HG03469 (cell line): ENCODE results near the gene PTGES2.

ENCODE experiments used
- ATAC-seq: cut with Tn5 transposase; IDR thresholded peaks from one replicate; pipeline ENCODE4 v1.9.1; 2021; ENCODE audit warnings: mild to moderate bottlenecking, moderate library complexity, moderate number of reproducible peaks; ENCODE audit not compliant: unreplicated experiment

PTGES2 gene

GRCh38 chr9:128127568-128127989, at the start of gene PTGES2:
Gene PTGES2 (minus strand): TSS chr9:128127729. CDS start chr9:128127717, 12 bp downstream.
- ATAC-seq = peak; percentile 29

GRCh38 chr9:128175726-128176125, 48.2 kb upstream of the PTGES2 start:
- no peak for ATAC-seq

GRCh38 chr9:128175102-128175563, 47.6 kb upstream of the PTGES2 start:
- no peak for ATAC-seq

DNA sequence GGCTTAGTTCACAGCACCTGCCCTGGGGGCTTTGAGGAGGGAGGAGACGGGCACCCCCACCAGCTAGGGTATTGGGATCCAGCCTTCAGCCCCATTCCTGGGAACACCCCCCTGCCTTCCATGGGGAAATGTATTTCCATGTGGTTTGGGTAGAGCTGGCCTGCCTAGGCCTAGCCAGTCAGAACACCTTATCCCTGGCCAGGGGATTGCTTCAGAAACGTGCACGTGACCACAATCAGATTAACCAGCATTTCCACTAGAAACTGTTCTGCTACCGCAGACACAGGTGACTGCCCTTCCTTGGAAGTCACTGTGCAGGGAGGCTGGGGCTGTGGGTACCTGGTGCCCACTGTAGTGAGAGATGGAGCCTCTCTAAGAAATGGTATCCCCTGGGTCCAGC, 46.5 kb upstream of the PTGES2 start:
- no peak for ATAC-seq

DNA sequence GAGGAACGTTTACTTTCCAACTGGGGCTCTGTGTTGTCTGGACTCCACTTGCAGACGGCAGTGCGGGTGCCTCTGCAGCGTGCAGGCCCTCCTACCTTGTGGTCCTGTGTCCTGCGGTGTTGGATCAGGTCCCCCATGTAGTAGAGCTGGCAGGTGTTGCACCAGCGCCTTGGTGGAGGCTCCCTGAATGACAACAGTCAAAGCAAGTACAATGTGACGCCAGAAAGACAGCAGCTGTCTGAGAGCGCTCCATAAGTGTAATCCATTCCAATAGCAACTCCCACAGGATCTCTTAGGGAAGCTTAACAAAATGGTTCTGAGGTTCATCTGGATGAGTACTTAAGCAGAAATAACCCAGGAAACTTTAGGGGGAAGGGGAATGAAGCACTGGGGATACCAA, 42.4 kb upstream of the PTGES2 start:
- no peak for ATAC-seq

DNA sequence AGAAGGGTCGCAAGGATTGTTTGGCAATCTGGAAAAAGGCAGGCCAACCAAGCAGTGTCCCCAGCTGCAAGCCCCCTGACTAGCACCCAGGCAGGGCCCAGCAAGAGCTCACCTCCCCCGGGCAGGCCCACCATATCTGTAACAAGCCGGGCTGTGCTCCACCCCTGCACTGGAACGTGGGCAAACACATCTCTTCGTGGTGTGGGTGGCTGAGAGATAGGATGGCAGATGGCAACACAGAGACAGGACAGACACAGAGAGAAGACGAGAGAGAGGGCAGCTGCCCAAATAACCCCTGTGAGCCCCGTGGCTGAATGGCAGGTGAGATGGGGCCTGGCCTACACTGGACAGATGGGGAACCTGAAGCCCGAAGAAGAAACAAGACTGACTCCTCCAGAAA, 42.0 kb upstream of the PTGES2 start:
- ATAC-seq = no peak

DNA sequence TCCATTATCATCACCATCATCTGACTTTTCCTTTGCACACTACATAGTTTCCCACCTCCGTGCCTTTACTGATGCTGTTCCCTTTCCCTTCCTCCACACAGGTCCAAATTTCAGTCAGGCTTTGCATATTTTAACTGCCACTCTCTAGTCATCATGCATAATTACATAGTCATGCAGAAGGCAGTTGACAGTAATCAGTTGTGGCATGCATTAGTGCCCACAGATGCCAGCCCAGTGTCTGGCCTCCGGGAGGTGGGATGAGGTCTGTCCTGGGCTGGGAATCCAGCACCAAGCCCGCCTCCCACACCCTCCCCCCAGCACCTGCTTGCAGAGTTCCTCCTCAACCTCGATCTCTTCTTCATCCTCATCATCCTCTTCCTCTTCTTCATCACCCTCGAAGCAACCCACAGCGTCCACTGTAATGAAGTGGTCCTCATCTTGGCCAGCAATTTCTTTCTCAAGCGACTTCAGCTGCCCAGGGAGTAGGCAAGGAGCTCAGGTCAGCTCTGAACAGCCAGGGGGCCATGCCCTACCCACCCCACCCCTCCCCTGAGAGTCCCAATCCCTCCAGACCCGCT, 41.3 kb upstream of the PTGES2 start:
- no peak for ATAC-seq

DNA sequence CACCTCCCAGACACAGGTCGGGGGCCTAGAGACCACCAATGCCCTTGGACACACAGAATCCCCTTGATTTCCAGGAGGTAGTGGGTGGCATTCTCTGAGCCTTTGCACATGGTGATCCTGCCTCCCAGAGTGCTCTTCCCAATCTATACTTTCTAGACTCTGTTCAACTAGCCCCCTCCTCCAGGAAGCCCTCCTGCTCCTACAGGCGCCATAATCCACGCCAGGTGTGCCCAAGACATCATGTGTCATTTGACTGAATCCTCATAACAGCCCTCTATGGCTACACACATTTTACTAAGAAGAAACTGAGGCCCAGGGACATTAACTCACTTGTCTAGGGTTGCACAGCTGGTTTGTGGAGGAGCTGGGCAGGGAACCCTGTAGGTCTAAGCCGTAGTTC, 39.7 kb upstream of the PTGES2 start:
- ATAC-seq = no peak

DNA sequence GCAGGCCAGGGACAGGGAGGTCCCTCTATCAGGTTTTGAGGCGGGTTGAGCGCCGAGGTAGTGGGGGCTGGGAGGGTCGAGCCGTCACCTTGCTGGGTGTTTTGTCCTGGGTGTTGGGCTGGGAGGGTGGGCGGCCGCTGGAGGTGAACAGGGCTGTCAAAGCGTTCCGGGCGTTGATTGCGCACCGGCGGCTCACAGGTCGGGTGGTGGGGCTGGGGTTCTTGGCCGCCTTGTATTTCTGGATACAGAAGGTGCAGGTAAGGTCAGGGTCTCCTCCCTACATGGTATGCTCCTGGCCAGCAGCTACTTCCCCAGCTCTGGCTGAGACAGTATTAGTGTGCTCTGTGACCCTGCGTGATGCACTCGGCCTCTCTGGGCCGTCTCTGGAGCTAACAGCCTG, 38.6 kb upstream of the PTGES2 start:
- no peak for ATAC-seq

DNA sequence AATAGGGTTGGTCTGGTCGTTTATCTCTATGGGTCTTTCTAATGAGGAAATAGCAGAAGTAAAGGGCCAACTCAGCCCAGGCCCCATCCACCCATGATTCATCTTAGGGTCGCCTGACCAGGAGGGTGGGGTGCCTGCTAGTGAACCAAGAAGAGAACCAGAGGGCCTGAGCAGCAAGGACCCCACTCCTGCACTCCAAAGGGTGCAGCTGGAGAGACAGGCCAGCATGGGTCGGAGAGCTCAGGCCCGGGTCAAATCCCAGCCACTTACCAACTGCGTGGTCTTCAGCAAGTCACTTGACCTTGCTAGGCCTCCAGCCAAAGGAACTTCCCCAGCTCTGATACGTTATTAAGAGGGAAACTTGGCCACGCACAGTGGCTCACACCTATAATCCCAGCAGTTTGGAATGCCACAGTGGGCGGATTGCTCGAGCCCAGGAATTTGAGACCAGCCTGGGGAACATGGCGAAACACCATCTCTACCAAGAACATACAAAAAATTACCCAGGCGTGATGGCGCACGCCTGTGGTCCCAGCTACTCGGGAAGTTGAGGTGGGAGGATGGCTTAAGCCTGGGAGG, 36.9 kb upstream of the PTGES2 start:
- no peak for ATAC-seq

- no peak for ATAC-seq
Observed at GRCh38 chr9:128163523-128164306, 36.2 kb upstream of the PTGES2 start.

GRCh38 chr9:128163027-128163515, 35.5 kb upstream of the PTGES2 start:
- ATAC-seq = no peak

DNA sequence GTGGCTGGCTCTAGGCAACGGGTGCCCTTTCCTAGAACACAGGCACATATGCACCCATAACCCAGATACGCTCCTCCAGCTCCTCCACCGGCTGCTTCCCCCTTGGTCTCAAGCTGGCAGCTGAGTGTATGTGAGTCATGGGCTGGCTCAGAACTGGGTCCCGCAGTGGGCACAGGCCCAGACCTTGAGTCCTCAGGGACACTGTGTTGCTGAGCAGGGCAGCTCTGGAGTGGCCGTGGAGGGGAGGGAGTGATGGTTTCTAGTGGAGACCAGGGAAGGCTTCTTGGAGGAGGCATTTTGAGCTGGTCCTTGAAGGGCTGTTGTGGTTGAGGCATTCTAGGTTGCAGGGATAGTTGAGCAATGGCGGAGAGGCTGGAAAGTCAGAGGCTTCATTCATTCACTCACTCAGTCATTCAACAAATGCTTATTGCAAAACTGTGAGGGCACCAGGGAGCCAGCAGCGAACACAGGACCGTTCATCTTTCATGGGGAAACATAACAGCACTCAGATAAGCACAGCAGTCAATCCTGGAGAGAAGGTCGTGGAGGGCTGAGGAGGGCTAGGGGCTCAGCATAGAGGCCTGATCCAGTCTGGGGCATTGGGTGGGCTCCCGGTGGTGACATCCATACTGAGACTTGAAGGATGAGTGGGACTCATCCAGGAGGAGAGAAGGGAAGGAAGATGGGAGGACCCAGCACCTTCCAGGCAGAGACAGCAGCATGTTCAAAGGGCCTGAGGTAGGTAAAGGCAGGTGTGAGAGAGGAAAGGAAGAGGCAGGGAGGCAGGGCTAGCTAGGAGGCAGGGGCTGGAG, 34.9 kb upstream of the PTGES2 start:
- no peak for ATAC-seq

DNA sequence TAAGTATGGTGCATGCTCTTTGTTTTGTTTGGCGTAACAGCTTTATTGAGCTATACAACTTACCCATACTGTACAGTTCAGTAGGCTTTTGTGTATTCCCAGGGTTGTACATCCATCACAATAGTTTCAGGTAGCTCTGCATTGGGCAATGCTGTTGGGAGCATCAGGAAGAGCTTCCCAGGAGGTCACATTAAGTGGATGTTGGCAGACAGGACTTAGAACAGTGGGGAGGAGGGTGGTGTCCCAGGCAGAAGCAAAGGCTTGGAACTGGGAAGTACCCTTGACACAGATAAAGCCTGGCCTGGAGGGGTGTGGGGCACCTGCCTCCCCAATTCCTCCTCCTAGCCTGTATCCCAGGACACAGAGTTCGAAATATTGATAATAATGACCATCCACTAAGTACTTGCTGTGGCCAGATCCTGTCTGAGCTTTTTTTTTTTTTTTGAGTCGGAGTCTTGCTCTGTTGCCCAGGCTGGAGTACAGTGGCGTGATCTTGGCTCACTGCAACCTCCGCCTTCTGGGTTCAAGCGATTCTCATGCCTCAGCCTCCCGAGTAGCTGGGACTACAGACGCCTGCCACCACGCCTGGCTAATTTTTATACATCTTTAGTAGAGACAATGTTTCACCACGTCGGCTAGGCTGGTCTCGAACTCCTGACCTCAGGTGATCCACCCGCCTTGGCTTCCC, 33.8 kb upstream of the PTGES2 start:
- ATAC-seq = no peak

DNA sequence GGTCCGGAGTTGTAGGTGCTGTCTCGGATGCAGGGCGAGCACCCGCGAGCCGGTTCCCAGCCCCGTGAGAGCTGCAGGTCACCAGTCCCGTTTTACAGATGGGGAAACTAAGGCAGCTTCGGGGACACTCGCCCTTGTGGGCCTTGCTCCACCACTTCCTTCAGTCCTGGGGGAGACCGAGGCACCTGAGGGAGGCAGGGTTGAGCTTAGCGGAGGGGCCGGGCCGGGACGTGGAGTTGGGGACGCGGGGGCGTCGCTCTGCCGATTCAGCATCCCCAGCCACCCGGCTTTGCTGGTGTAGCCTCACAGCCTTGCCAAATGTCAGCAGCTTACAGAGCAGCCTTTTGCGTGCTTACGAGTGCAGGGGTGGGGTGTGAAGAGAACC, 33.1 kb upstream of the PTGES2 start:
- ATAC-seq = no peak

DNA sequence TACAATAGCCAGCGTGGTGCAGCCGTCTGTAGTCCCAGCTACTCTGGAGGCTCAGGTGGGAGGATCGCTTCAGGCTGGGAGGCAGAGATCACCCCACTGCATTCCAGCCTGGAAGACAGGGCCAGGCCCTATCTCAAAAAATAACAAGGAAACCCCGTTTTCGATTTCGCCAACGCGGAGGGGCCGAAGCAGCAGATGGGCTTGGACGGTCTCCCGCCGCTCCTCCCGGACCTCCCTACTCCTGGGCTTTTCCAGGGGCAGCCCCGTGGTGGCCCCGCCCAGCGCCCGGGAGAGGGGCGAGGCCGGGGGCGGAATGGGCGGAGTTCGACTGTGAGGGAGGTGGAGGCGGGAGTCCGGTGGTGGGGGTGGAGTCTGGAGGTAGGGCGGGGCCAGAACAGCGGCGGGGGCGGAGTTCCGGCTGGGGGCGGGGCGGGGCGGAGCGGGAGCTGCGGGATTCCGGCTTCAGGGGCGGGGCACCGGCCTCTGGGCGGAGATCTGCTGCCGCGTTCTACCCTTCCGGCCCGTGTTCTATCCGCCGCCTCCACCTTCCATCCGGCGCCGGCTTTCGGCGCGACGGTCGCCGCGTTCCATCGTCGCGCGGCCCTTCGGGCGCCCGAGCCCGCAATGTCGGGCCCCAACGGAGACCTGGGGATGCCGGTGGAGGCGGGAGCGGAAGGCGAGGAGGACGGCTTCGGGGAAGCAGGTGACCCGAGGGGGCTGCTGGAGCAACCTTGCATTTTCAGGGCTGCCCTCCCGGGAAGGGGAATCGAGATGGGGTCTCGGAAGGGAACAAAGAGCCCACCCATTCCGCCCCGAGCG, 32.5 kb upstream of the PTGES2 start, which contains the start of gene BBLN:
Gene BBLN (plus strand): TSS at position 482 of the 819 bp plus-strand sequence. CDS start 143 bp downstream, at position 625.
- ATAC-seq = no peak

GRCh38 chr9:128159522-128159783, 31.9 kb upstream of the PTGES2 start:
- ATAC-seq = no peak

GRCh38 chr9:128155736-128156500, 28.4 kb upstream of the PTGES2 start:
- ATAC-seq = no peak
